Skin of body (tissue), 2 donors: ENCODE measurements around the gene KIAA0825. TPM values are rescaled to one million over a fixed set of nuclear protein-coding genes. Genes with fewer than 3 reads are reported as not detected.
"Not testable (repeated sequence)": the region's sequence is repeated elsewhere in the genome, so short reads cannot be mapped to it uniquely, and the experiment has no call there.

Experiments
- DNase-seq: peaks from one replicate; lab custom pipeline; 2025; lab: John Stamatoyannopoulos, UW
- total RNA-seq: library from RNA; depleted of rRNA; stranded (reverse); fragments of >200 nt; gene quantifications from one replicate; pipeline ENCODE4 v1.2.3, GENCODE V29; 2014

Gene KIAA0825
- total RNA-seq, 1 donor from 2014 or later: 13.4 TPM

DNA sequence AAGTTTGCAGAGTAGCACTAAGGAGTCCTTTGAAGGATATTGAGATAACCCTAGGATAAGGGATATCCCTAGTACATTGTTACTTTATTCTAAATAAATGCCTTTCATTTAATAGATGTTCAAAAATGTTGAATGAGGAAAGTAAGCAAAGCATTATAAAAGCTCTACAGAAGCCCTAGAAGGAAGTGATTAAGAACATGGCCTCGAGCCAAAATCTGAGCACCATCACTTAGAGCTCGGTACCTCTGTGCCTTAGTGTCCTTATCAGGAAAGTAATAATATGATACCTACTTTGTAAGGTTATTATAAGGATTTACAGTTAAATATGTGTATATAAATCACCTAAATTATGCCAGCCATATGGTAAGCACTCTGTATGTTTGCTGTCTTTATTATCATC is 242.6 kb downstream of the KIAA0825 start:
- no peak for DNase-seq

DNA sequence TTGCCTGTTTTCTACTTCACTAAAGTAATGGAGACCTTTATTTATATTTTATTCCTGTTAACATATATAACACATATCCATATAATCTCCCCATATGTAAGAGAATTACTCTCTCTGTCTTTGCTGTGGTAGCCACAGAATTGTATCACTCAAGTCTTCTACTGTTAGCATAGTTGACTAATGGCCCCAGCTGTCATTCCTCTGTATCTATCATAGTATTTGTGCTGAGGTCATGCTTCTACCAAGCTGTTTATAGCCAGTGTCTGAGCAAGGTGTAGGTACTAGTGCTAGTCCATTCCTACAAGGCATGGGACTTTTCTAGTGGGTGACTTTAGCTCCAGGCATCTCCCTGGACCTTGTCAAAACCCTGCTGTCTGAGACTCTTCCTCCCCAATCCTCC is 244.1 kb downstream of the KIAA0825 start:
- DNase-seq: no peak

- DNase-seq: no peak
Measured at GRCh38 chr5:94367900-94368299, 250.5 kb downstream of the KIAA0825 start.

DNA sequence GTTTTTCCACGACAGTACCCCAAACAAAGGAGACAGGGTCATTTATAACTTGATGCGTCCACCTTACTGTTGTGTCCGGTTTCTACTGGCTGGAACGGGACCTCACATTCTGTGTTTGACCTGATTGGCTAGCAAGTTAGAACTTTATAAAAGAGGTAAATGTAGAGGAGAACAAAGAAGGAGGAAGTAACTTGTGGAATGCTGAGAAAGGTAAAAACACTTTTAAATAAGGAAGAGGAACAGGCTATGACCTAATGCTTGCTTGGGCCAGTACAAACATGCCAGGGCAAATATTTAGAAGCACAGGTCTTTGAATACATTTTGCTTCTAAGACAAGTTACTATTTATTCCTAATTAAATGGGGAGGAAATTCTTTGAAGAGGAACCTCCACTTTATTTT is 251.6 kb downstream of the KIAA0825 start:
- DNase-seq: no peak

- no peak for DNase-seq
Measured at GRCh38 chr5:94362857-94363256, 255.5 kb downstream of the KIAA0825 start.

DNA sequence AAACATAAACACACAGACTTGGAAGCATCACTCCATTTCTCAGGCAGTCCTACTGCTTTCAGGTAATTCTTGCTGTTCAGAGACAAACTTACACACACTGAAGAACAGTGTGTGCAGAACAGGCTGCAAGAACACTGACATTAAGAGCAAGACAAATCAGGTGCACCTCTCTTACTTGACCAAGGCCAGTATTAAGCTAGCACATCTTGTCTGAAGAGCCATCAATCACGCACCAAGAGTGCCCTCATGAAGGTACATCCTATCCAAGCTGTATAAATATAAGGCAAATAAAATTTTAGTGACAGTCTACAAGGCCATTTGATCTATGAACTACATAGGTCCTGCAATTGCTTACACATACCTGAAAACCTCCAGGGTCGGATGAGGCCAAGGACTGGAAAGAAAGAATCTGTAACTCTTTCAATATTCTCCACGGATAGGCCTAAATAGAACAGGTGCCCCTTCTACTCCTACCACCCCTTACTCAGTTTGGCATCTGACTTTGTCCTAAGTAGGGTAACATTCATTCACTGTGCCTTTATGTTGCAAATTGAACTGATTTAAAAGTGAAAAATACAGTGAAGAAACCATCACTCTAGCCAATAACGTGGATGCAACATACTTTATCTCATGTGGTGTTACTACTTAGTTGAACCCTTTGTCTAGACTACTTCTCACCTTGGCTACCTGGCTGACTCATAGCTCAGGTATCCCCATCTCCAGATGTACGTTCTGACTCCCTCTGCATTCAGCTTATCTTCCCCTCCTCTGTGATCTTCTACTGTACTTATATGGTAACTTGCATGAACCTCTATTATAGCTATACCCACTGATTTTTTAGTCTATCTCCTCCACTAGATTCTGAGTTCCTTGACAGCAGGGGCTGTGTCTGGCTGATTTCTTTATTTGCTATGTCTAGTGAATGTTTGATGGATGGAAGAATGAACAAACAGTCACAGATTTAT is 256.3 kb downstream of the KIAA0825 start:
- DNase-seq: no peak

GRCh38 chr5:94361161-94361560 is 257.2 kb downstream of the KIAA0825 start:
- no peak for DNase-seq

- no peak for DNase-seq
Measured at GRCh38 chr5:94360382-94361130, 257.8 kb downstream of the KIAA0825 start.

- DNase-seq: no peak
Measured at GRCh38 chr5:94359880-94360279, 258.5 kb downstream of the KIAA0825 start.

DNA sequence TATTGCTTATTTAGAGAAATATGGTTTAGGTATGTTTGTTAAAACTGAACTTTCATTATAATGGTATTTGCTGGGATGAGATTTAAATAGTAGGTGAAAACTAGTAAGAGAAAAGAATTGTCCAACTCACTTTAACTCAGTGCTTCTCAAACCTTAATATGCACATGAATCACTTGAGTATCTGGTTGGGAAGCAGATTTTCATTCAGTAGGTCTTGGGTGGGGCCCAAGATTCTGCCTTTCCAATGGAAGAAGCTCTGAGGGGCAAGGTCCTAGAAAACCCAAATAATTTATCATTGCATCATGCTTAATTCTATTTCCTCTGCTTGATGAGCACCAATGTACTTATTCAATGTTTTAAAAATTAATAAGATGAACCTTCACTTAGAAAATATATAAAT is 262.6 kb downstream of the KIAA0825 start:
- no peak for DNase-seq

- DNase-seq: not testable (repeated sequence)
Measured at GRCh38 chr5:94354837-94355485, 263.4 kb downstream of the KIAA0825 start.

GRCh38 chr5:94353605-94354004 is 264.8 kb downstream of the KIAA0825 start:
- DNase-seq: no peak

DNA sequence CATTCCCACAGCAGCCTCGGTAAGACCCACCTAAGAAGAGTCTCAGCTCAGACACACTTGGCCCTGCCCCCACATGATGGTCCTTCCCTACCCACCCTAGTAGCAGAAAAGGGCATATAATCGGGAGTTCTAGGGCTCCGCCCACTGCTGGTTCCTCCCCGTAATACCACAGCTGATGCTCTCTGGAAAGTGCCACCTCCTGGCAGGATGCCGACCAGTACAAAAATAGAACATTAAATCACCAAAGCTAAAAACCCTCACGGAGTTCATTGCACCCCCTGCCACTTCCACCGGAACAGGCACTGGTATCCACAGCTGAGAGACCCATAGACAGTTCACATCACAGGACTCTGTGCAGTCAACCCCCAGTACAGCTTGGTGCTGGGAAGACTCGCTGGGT is 271.3 kb downstream of the KIAA0825 start:
- no peak for DNase-seq

DNA sequence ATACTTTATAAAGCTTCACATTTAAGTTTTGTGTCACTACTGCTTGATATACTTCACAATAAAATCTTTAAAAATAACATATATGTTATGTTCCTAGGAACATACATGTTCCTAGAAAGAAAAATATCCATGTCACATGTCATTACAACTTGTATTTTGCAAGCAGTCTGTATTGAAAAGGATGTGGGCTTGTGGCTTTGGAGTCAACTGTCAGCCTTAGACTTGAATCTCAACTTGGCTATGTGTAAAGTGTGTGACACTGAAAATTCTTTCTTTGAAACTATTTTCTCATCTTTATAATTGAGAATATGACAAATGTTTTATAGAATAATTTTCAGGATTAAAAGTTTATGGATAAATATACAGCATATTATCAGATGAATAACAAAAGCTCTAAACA is 273.1 kb downstream of the KIAA0825 start:
- no peak for DNase-seq

GRCh38 chr5:94337617-94338016 is 280.8 kb downstream of the KIAA0825 start:
- no peak for DNase-seq

GRCh38 chr5:94335936-94336335 is 282.5 kb downstream of the KIAA0825 start:
- no peak for DNase-seq

DNA sequence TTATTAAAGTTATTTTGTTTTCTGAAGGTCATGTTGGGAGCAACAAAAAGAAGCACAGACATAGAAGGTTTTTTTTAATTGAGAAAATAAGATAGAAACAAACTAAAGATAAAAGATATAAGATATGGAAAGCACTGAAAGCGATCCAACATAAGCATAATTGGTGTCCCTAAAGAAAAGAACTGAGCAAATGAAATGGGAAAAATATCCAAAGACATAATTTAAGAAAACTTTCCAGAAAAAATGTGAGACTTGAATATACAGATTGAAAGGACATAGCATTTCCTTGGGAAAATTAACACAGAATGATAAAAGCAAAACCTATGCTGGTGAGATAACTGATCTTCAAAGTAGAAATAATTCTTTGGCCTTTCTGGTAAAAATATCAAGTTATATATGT is 289.3 kb downstream of the KIAA0825 start:
- no peak for DNase-seq

DNA sequence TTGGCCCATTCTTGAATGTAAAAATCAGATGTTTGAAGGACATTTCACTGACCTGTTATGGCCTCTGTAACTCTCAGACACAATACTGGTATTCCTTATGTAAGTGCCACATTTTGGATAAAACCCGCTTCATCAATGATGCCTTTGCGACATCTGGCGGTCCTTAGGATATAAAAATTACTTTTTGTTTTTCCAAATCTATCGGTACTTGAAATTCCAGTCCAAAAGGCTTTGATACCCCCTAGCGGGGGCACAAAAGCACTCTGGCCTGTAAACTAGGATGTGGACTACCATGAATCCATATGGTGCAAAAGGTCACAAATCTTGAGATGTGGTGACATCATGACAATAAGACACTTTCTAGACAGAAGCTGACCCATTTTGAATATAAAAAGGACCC is 291.8 kb downstream of the KIAA0825 start:
- DNase-seq: no peak

DNA sequence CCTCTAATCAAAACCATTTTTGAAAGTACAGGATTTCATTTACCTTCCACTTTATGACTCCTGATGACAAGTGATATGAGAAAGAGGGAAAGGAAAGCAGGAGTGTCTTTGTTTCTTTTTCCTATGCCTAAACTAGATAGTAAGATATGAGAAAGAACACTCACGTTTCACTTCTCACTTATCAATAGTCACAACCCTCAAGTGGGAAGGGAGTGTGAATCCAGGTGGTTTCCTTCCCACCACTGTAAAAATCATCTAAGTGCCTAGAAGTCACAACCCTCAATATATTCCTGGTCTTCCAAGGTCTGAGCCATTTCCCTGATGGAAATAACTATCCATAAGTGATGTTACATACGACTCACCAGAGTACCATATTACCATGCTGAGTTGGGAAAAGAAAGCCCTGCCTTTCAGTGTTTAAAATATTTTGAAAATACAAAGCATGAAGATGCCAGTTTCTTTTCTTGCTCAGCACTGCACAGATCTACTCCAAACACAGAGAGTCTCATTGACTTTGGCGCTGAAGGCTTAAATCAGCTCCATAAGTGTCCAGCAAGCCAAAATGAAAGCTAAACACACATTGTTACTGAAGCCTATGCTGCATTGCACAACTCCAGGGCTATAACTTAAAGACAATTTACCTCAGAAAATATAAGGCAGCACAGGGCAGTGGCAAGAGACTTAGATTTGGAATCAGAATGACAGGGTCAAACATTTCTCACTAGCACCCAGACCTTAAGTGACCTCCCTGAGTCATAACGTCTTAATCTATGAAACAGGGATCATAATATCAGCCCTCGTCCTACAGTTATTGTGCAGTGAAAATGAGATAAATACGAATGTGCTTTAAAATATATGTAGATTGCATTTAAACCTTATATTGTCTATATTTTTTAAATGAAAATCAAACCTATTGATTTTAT is 301.2 kb downstream of the KIAA0825 start:
- DNase-seq: no peak

DNA sequence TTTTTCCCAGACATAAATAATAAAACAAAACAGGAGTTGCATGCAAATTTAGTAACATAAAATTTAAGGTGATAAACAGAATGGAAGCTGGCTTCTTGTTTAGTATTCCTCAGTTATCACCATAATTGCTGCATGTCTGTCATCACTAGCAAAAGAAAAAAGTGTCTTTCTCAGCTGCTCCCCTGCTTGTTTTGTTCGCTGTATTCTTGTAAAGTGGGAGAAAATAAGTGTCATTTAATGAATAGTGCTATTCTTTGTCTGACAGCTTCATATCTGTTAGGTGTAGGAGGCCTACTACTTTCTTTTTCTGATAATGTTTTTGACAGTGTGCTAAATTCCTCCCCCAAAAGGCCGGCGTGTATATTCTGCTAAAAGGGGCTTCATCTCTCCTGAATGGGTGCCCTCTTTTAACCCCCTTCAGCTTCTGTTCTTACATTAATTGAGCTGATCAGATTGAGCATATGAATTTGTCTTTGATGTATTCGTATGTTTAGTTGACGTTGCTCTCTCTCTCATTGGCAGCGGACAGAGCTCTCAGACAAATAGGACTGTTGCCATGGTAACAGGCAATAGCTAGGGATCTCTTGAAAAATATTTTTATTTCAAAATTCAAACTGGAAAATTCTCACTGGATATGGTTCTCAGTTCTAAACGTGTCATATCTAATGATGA is 303.8 kb downstream of the KIAA0825 start:
- no peak for DNase-seq
